HG02642 (cell line): ENCODE results near the gene ZC3H12C.
"Not testable (repeated sequence)": the region's sequence is repeated elsewhere in the genome, so short reads cannot be mapped to it uniquely, and the experiment has no call there.

ENCODE experiments used
- ATAC-seq: cut with Tn5 transposase; IDR thresholded peaks from one replicate; pipeline ENCODE4 v1.9.1; 2021; ENCODE audit warnings: mild to moderate bottlenecking; ENCODE audit not compliant: unreplicated experiment, poor library complexity

Gene ZC3H12C

GRCh38 chr11:110092515-110093406 is at the start of gene ZC3H12C:
Gene ZC3H12C (plus strand): TSS chr11:110093392. CDS start chr11:110093412, 20 bp downstream.
- ATAC-seq: peak; percentile 70

GRCh38 chr11:110044226-110044968 is 48.8 kb upstream of the ZC3H12C start:
- no peak for ATAC-seq

- no peak for ATAC-seq
Measured at GRCh38 chr11:110046775-110047380, 46.3 kb upstream of the ZC3H12C start.

- ATAC-seq: no peak
Measured at GRCh38 chr11:110049501-110050200, 43.5 kb upstream of the ZC3H12C start.

GRCh38 chr11:110050201-110050506 is 43.0 kb upstream of the ZC3H12C start:
- no peak for ATAC-seq

GRCh38 chr11:110053848-110054414 is 39.3 kb upstream of the ZC3H12C start:
- no peak for ATAC-seq

- no peak for ATAC-seq
Measured at GRCh38 chr11:110056956-110057355, 36.2 kb upstream of the ZC3H12C start.

GRCh38 chr11:110059706-110060463 is 33.3 kb upstream of the ZC3H12C start:
- ATAC-seq: no peak

- ATAC-seq: no peak
Measured at GRCh38 chr11:110061296-110061695, 31.9 kb upstream of the ZC3H12C start.

GRCh38 chr11:110062247-110062646 is 30.9 kb upstream of the ZC3H12C start:
- no peak for ATAC-seq

- ATAC-seq: no peak
Measured at GRCh38 chr11:110065189-110065588, 28.0 kb upstream of the ZC3H12C start.

GRCh38 chr11:110068001-110068400 is 25.2 kb upstream of the ZC3H12C start:
- not testable (repeated sequence) for ATAC-seq

GRCh38 chr11:110069158-110069737 is 23.9 kb upstream of the ZC3H12C start:
- ATAC-seq: peak; percentile 41

GRCh38 chr11:110070176-110070575 is 23.0 kb upstream of the ZC3H12C start:
- ATAC-seq: no peak

GRCh38 chr11:110071197-110071596 is 22.0 kb upstream of the ZC3H12C start:
- ATAC-seq: no peak

GRCh38 chr11:110072930-110073329 is 20.3 kb upstream of the ZC3H12C start:
- no peak for ATAC-seq

- ATAC-seq: no peak
Measured at GRCh38 chr11:110074499-110074898, 18.7 kb upstream of the ZC3H12C start.

- ATAC-seq: no peak
Measured at GRCh38 chr11:110075105-110075846, 17.9 kb upstream of the ZC3H12C start.

GRCh38 chr11:110075847-110076208 is 17.4 kb upstream of the ZC3H12C start:
- ATAC-seq: no peak
